Activated T-cell treated with anti-CD3 and anti-CD28 coated beads, Interleukin-2, amount 50 U/mL, for 1 hour (primary cell): ENCODE results near the gene NUDT7.

Source experiments
- DNase-seq: peaks from one replicate; pipeline ENCODE4 v3.0.0-alpha.2; 2020

NUDT7 gene

GRCh38 chr16:77729951-77730350 lies 7.6 kb downstream of the NUDT7 start:
- DNase-seq = no peak

GRCh38 chr16:77732241-77732946 lies 10.1 kb downstream of the NUDT7 start:
- no peak for DNase-seq

- DNase-seq = no peak
These were observed 14.6 kb downstream of the NUDT7 start for GRCh38 chr16:77736879-77737278.

- no peak for DNase-seq
These were observed 16.6 kb downstream of the NUDT7 start for GRCh38 chr16:77738706-77739558.

- DNase-seq = no peak
These were observed 17.2 kb downstream of the NUDT7 start for GRCh38 chr16:77739559-77739892.

- DNase-seq = no peak
These were observed 21.8 kb downstream of the NUDT7 start for GRCh38 chr16:77744141-77744540.

- DNase-seq = no peak
These were observed 23.7 kb downstream of the NUDT7 start for GRCh38 chr16:77745972-77746371.

GRCh38 chr16:77748421-77749005 lies 26.2 kb downstream of the NUDT7 start:
- DNase-seq = no peak

- no peak for DNase-seq
These were observed 27.1 kb downstream of the NUDT7 start for GRCh38 chr16:77749415-77749814.

GRCh38 chr16:77758046-77758445 lies 35.7 kb downstream of the NUDT7 start:
- no peak for DNase-seq

GRCh38 chr16:77758508-77758907 lies 36.2 kb downstream of the NUDT7 start:
- no peak for DNase-seq

GRCh38 chr16:77759201-77759600 lies 36.9 kb downstream of the NUDT7 start:
- DNase-seq = no peak

- DNase-seq = no peak
These were observed 37.5 kb downstream of the NUDT7 start for GRCh38 chr16:77759821-77760220.

- DNase-seq = no peak
These were observed 38.5 kb downstream of the NUDT7 start for GRCh38 chr16:77760800-77761199.

GRCh38 chr16:77761204-77761603 lies 38.9 kb downstream of the NUDT7 start:
- no peak for DNase-seq

GRCh38 chr16:77762262-77762661 lies 39.9 kb downstream of the NUDT7 start:
- no peak for DNase-seq

- no peak for DNase-seq
These were observed 41.7 kb downstream of the NUDT7 start for GRCh38 chr16:77763994-77764393.

- no peak for DNase-seq
These were observed 44.9 kb downstream of the NUDT7 start for GRCh38 chr16:77767211-77767610.

GRCh38 chr16:77767826-77768225 lies 45.5 kb downstream of the NUDT7 start:
- no peak for DNase-seq

- DNase-seq = no peak
These were observed 53.9 kb downstream of the NUDT7 start for GRCh38 chr16:77775911-77776909.

- no peak for DNase-seq
These were observed 55.4 kb downstream of the NUDT7 start for GRCh38 chr16:77777745-77778144.

GRCh38 chr16:77780378-77780837 lies 58.1 kb downstream of the NUDT7 start:
- DNase-seq = no peak

- DNase-seq = no peak
These were observed 58.8 kb downstream of the NUDT7 start for GRCh38 chr16:77781091-77781490.
